GM12892 (cell line): Measurements from ENCODE around the gene KNDC1.

Experiments
- POLR2A ChIP-seq: IDR thresholded peaks from 2 replicates; pipeline ENCODE4 v1.6.1; 2011; ENCODE audit warnings: low read depth, low read length, control low read depth
- POLR2AphosphoS5 ChIP-seq: IDR thresholded peaks from 2 replicates; pipeline ENCODE4 v1.6.1; 2011; ENCODE audit warnings: low read depth, low read length, control low read depth
- TAF1 ChIP-seq: IDR thresholded peaks from 2 replicates; pipeline ENCODE4 v1.6.1; 2011; ENCODE audit warnings: low read depth, mild to moderate bottlenecking, control low read depth, low read length, borderline replicate concordance

DNA sequence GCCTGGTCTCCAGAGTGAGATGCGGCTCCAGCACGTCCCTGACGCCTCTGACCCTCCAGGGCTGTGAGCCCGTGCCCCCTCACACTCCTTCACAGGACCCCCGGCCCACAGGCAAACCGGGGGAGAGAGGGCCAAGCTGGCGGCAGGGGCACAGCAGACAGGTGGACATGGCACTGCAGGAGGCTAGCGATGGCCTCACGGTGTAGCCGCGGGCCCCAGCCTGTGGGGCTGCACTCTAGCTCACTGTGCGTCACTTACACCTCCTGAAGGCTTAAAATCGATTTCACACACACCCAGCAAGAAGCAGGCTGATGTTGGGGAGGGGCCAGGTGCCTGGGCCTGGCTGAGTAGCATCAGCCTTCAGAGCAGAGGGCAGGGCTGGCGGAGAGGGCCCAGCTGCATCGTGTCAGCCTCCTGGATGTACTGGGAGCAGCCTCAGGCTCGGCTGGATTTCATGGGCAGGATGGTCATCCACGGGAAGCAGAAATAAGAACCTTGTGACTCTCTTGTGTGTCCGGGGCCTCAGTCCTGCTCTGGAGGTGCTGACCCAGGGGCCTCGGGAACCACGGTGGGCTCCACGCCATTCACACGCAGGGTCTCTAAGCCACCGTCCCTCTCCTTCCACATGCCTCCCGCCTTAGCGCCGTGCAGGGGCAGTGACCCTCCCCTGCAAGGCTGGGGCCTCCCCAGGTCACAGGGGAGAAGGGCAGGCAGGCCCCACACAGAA, 19.4 kb upstream of the KNDC1 start:
- TF ChIP-seq POLR2AphosphoS5: no peak
- no peak for TF ChIP-seq POLR2A
- no peak for TF ChIP-seq TAF1
